GM12878 (cell line): Measurements from ENCODE around the gene TCF20. TPM values are rescaled to one million over a fixed set of nuclear protein-coding genes. Genes with fewer than 3 reads are reported as not detected.

Experiments
- ATAC-seq: fragments of 200-7000 bp; cut with Tn5 transposase; 3 replicates; pipeline ENCODE4 v1.9.1; 2020; ENCODE audit warnings: mild to moderate bottlenecking, moderate library complexity
- BruUV-seq: library from RNA; stranded (reverse); fragments of 400-500 nt; replicated peaks from 2 replicates; lab custom pipeline; 2021; lab: Mats Ljungman, UMichigan
- CTCF ChIA-PET: fragments of 300-600 bp; sonication (Branson Sonifier 250); formaldehyde crosslinking; extraction: SDS; loops from one replicate; lab custom pipeline; 2021; ENCODE audit warnings: inconsistent platforms; lab: Yijun Ruan, JAX
- POLR2A ChIA-PET: fragments of 350-600 bp; formaldehyde crosslinking; extraction: SDS; loops from one replicate; lab custom pipeline; 2021; ENCODE audit warnings: inconsistent platforms; lab: Charles Lee
- RAD21 ChIA-PET: fragments of 300-600 bp; sonication (Branson Sonifier 250); formaldehyde crosslinking; loops from one replicate; lab custom pipeline; 2023; ENCODE audit warnings: antibody characterized with exemption; ENCODE audit not compliant: unreplicated experiment; lab: Charles Lee
- SMC1A ChIA-PET: fragments of 300-600 bp; sonication (Branson Sonifier 250); formaldehyde crosslinking; loops from one replicate; lab custom pipeline; 2023; ENCODE audit not compliant: unreplicated experiment, uncharacterized antibody; lab: Charles Lee
- DNase-seq: peaks from one replicate; pipeline ENCODE4 v3.0.0-alpha.2; 2011; ENCODE audit warnings: low read depth, low spot score
- FAIRE-seq: peaks from 3 replicates; lab custom pipeline; 2011; peaks lifted over from hg19 to GRCh38; lab: Jason Lieb, UNC
- H2AFZ ChIP-seq: 2 replicates; pipeline ENCODE4 v1.6.0; 2011; ENCODE audit warnings: low read depth, low read length, control low read depth; ENCODE audit not compliant: control insufficient read depth
- H3K27ac ChIP-seq: 2 replicates; pipeline ENCODE4 v1.5.1; 2011; ENCODE audit warnings: control low read depth; ENCODE audit not compliant: control insufficient read depth, insufficient read depth
- H3K27me3 ChIP-seq, 2 experiments: replicated peaks in 1 of 2; 2 replicates each; pipeline versions ENCODE4 v1.6.0 to v1.6.1; 2011; ENCODE audit warnings: low read length in 1 of 2; ENCODE audit not compliant: control insufficient read depth in 2 of 2, insufficient read depth in 2 of 2
- H3K36me3 ChIP-seq, 2 experiments: 2 replicates each; pipeline ENCODE4 v1.5.1; 2011; ENCODE audit warnings: low read length in 1 of 2; ENCODE audit not compliant: control insufficient read depth in 2 of 2, insufficient read depth in 2 of 2
- H3K4me1 ChIP-seq: 2 replicates; pipeline ENCODE4 v1.6.1; 2011; ENCODE audit warnings: mild to moderate bottlenecking, low read length, moderate library complexity, mixed read lengths; ENCODE audit not compliant: control insufficient read depth, insufficient read depth
- H3K4me2 ChIP-seq: 2 replicates; pipeline ENCODE4 v1.6.0; 2011; ENCODE audit warnings: control low read depth; ENCODE audit not compliant: control insufficient read depth, insufficient read depth
- H3K4me3 ChIP-seq: fragments of 200-600 bp; sonication (generic); 2 replicates; pipeline ENCODE4 v1.5.1; 2016
- H3K79me2 ChIP-seq: 2 replicates; pipeline ENCODE4 v1.6.0; 2011; ENCODE audit warnings: low read length; ENCODE audit not compliant: control insufficient read depth, insufficient read depth
- H3K9ac ChIP-seq: 2 replicates; pipeline ENCODE4 v1.8.0; 2011; ENCODE audit warnings: low read length, control low read depth, mixed read lengths; ENCODE audit not compliant: control insufficient read depth, insufficient read depth
- H3K9me3 ChIP-seq: replicated peaks from 3 replicates; pipeline ENCODE4 v1.5.1; 2011; ENCODE audit warnings: mild to moderate bottlenecking, low read length; ENCODE audit not compliant: control insufficient read depth, insufficient read depth
- H4K20me1 ChIP-seq: 2 replicates; pipeline ENCODE4 v1.6.0; 2011; ENCODE audit not compliant: control insufficient read depth, insufficient read depth
- ATF7 ChIP-seq: fragments of 450-650 bp; IDR thresholded peaks from 2 replicates; pipeline ENCODE4 v1.6.1; 2016; ENCODE audit warnings: low read depth, mild to moderate bottlenecking
- BMI1 ChIP-seq: fragments of 450-650 bp; IDR thresholded peaks from 2 replicates; pipeline ENCODE4 v1.6.1; 2016; ENCODE audit warnings: mild to moderate bottlenecking, moderate library complexity, borderline replicate concordance
- CHD1 ChIP-seq: IDR thresholded peaks from 2 replicates; pipeline ENCODE4 v1.6.1; 2012; ENCODE audit warnings: low read depth, low read length, improper control_type of control experiment
- FOXM1 ChIP-seq: IDR thresholded peaks from 2 replicates; pipeline ENCODE4 v1.6.1; 2012; ENCODE audit warnings: low read depth, mild to moderate bottlenecking, inconsistent platforms, low read length, moderate library complexity
- KAT2A ChIP-seq: conservative IDR thresholded peaks from 2 replicates; pipeline ENCODE4 v1.6.1; 2011; ENCODE audit warnings: low read depth, low read length; ENCODE audit not compliant: control insufficient read depth
- LARP7 ChIP-seq: fragments of 450-650 bp; IDR thresholded peaks from 2 replicates; pipeline ENCODE4 v1.6.1; 2017; ENCODE audit warnings: mild to moderate bottlenecking
- NFIC ChIP-seq: IDR thresholded peaks from 2 replicates; pipeline ENCODE4 v1.6.1; 2012; ENCODE audit warnings: low read depth, mild to moderate bottlenecking, inconsistent platforms, low read length, moderate library complexity
- NR2C1 ChIP-seq: fragments of 450-650 bp; IDR thresholded peaks from 2 replicates; pipeline ENCODE4 v1.6.1; 2017; ENCODE audit warnings: antibody characterized with exemption, mild to moderate bottlenecking, moderate library complexity
- RAD51 ChIP-seq: fragments of 450-650 bp; IDR thresholded peaks from 2 replicates; pipeline ENCODE4 v1.6.1; 2016; ENCODE audit warnings: moderate library complexity, mild to moderate bottlenecking, inconsistent platforms
- SREBF2 ChIP-seq: IDR thresholded peaks from 2 replicates; pipeline ENCODE4 v1.6.1; 2012; ENCODE audit warnings: mild to moderate bottlenecking, low read length
- SUZ12 ChIP-seq: fragments of 200-600 bp; sonication (generic); IDR thresholded peaks from one replicate; pipeline ENCODE4 v1.6.1; 2018; ENCODE audit warnings: antibody characterized with exemption, mild to moderate bottlenecking; ENCODE audit not compliant: unreplicated experiment
- TCF7 ChIP-seq: IDR thresholded peaks from 2 replicates; pipeline ENCODE4 v1.6.1; 2014; ENCODE audit warnings: antibody characterized with exemption, borderline replicate concordance
- ZBED1 ChIP-seq: IDR thresholded peaks from 2 replicates; pipeline ENCODE4 v1.6.1; 2016; ENCODE audit warnings: borderline replicate concordance
- WGBS: methylation state at CpG from one replicate; pipeline ENCODE4 v1.1.6; 2016; ENCODE audit warnings: low lambda C conversion rate; ENCODE audit not compliant: insufficient replicate concordance, insufficient coverage; ENCODE audit errors: missing lambda C conversion rate; 5-methylcytosine and 5-hydroxymethylcytosine counted together
- in situ Hi-C: fragments of 300-500 bp; cut with MboI; formaldehyde crosslinking; loops from 9 replicates; pipeline ENCODE4 v1.14.3; 2018; ENCODE audit warnings: mixed read lengths
- intact Hi-C: fragments of 100-400 bp; cut with micrococcal nuclease; formaldehyde crosslinking; loops from one replicate; pipeline ENCODE4 v1.14.2; 2022; ENCODE audit not compliant: unreplicated experiment
- polyA plus RNA-seq, 11 experiments: library from polyadenylated mRNA; depleted of rRNA in 4 of 11; unstranded in 6 of 11; stranded (reverse) in 5 of 11; fragments of >200 nt; fragmentation: Nextera tagmentation in 4 of 11; fragmentation: Illumina TruSeq in 1 of 11; extraction: Ambion mirVana in 4 of 11; extraction: Trizol in 1 of 11; gene quantifications; 1 replicate in 1 of 11; 2 replicates in 10 of 11; pipeline versions ENCODE4 v1.2.1 to v1.2.3, GENCODE V29; 2011 to 2016; ENCODE audit warnings: inconsistent platforms in 2 of 11, missing spikeins in 2 of 11, low read depth in 1 of 11
- total RNA-seq, 4 experiments: library from RNA; depleted of rRNA in 3 of 4; stranded (reverse); fragments of >200 nt in 3 of 4; fragmentation: Illumina TruSeq in 1 of 4; extraction: Trizol in 1 of 4; gene quantifications; 2 replicates each; pipeline versions ENCODE4 v1.2.1 to v1.2.3, GENCODE V29; 2013 to 2021
- TF ChIP-seq, protein P1 (sequence below): fragments of 450-650 bp; formaldehyde crosslinking; IDR thresholded peaks from 2 replicates; pipeline ENCODE4 v1.4.0; 2020; ENCODE audit warnings: mild to moderate bottlenecking, moderate library complexity

TCF20 gene
- total and polyA plus RNA-seq, 10 of the 15 experiments (the other 5 are each of a cell fraction or from before 2014, with no cell fraction given): 0.64 to 52.9 (median 22.6) TPM

DNA sequence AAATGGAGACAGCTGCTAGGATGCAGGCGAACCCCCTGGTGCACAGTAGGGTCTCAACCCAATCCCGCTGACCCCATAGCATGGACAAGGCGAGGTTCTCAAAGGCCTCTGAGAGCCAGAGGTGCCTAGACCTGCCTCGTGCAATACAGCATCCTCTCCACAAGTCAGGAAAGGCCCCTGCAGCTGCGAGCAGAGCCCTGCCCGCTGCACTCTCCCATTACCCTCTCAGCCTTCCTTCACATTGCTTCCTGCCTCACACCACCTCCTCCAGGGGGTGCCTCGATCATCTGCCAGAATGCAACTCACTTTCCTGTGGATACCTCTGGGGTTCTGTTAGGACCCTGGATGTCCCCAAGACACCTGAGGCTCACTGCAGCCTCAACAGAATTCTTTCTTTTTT, 42.8 kb upstream of the TCF20 start:
- no peaks in the 10 kb centered on the region; a peak in 1 of 4 replicates for H3K27me3 ChIP-seq
- H3K4me1 ChIP-seq: peaks cover 4% of the 10 kb centered on the region
- H3K9ac ChIP-seq: no peak overlapping the region
- no peak overlapping the region for H3K27ac ChIP-seq
- WGBS: 33% methylated on average over 7 of the region's 7 CpGs
- intact Hi-C loops (no loop called here), in situ Hi-C loops (no loop called here)
- no peaks in the 10 kb centered on the region for H3K36me3 ChIP-seq
- no peak for FAIRE-seq
- DNase-seq: no peak
- ChIA-PET POLR2A (interaction anchor here (1.1 kb wide), 1 partner anchor 15 kb away, joined by 3 read pairs; no protein-coding TSS in a partner anchor), CTCF (interaction anchor here (1.1 to 2.2 kb wide), 7 partner anchors 15 to 330 kb away, joined by 3 to 14 read pairs (median 3); no protein-coding TSS in a partner anchor), SMC1A (interaction anchor here (0.6 to 1.9 kb wide), 4 partner anchors 17 to 143 kb away, joined by 3 to 12 read pairs (median 3); no protein-coding TSS in a partner anchor), RAD21 (interaction anchor here (0.8 to 3.6 kb wide), 8 partner anchors 8 to 222 kb away, joined by 3 to 19 read pairs (median 4); partner anchors contain the start of gene NDUFA6)
- no peak overlapping the region for H2AFZ ChIP-seq
- TF ChIP-seq KAT2A: no peak
- no peak for TF ChIP-seq NR2C1
- TF ChIP-seq RAD51: no peak
- TF ChIP-seq NFIC: no peak
- TF ChIP-seq TCF7: no peak
- no peak for TF ChIP-seq ATF7
- no peak for TF ChIP-seq SUZ12
- BruUV-seq: no TSS peak
- no peak for ATAC-seq
- H3K4me3 ChIP-seq: no peak overlapping the region
- H3K9me3 ChIP-seq: no peaks in the 10 kb centered on the region
- H3K79me2 ChIP-seq: no peaks in the 10 kb centered on the region
- H3K4me2 ChIP-seq: no peak overlapping the region
- H4K20me1 ChIP-seq: no peaks in the 10 kb centered on the region

DNA sequence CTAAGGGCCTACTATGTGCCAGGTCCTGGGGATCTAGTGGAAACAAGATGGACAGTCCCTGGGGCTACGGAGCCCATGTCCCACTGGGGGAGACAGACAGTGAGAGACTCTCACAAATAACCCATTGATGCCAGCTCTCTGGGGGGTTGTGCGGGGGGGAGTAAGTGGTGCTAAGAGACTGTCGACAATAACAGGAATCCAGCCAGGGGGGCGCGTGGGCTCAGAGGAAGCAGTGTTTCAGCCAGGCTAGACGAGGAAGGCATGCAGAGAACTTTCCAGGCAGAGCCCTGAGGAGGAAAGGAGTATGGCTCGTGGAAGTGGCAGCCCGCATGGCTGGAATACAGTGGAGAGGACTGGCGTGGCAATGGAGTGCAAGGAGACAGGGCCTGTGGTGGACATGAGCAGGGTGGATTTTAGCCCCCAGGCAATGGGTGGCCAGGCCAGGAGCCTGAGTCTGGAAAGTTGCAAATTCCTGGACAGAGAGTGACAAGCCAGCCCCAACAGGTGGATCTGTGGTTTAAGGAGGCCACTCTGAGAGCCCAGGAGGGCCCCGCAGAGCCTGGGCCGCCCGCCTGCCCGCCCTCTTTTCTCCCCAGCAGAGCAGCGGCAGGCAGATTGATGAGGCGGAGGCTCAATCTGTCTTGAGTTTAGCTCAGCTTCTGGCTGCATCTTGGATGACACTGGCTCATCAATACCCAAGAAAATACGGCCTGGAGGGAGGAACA, 40.0 kb upstream of the TCF20 start:
- Histone ChIP-seq H2AFZ (no peak overlapping the region), H3K27ac (no peak overlapping the region), H3K36me3 (no peaks in the 10 kb centered on the region), H3K4me1 (no peaks in the 10 kb centered on the region), H3K27me3 (no peaks in the 10 kb centered on the region; a peak in 2 of 4 replicates), H4K20me1 (no peaks in the 10 kb centered on the region), H3K4me3 (no peak overlapping the region), H3K9me3 (no peaks in the 10 kb centered on the region), H3K4me2 (no peak overlapping the region), H3K79me2 (no peaks in the 10 kb centered on the region), H3K9ac (no peak overlapping the region)
- intact Hi-C loops (no loop called here), in situ Hi-C loops (no loop called here)
- DNase-seq: no peak
- ChIA-PET RAD21 (no interaction called here), POLR2A (no interaction called here), SMC1A (no interaction called here), CTCF (no interaction called here)
- no peak for FAIRE-seq
- 58% methylated on average over 16 of the region's 16 CpGs for WGBS
- no TSS peak for BruUV-seq
- no peak for ATAC-seq
- TF ChIP-seq ZBED1 (no peak), BMI1 (no peak), CHD1 (no peak), FOXM1 (no peak), LARP7 (no peak), SREBF2 (no peak)
- TF ChIP-seq, protein P1, sequence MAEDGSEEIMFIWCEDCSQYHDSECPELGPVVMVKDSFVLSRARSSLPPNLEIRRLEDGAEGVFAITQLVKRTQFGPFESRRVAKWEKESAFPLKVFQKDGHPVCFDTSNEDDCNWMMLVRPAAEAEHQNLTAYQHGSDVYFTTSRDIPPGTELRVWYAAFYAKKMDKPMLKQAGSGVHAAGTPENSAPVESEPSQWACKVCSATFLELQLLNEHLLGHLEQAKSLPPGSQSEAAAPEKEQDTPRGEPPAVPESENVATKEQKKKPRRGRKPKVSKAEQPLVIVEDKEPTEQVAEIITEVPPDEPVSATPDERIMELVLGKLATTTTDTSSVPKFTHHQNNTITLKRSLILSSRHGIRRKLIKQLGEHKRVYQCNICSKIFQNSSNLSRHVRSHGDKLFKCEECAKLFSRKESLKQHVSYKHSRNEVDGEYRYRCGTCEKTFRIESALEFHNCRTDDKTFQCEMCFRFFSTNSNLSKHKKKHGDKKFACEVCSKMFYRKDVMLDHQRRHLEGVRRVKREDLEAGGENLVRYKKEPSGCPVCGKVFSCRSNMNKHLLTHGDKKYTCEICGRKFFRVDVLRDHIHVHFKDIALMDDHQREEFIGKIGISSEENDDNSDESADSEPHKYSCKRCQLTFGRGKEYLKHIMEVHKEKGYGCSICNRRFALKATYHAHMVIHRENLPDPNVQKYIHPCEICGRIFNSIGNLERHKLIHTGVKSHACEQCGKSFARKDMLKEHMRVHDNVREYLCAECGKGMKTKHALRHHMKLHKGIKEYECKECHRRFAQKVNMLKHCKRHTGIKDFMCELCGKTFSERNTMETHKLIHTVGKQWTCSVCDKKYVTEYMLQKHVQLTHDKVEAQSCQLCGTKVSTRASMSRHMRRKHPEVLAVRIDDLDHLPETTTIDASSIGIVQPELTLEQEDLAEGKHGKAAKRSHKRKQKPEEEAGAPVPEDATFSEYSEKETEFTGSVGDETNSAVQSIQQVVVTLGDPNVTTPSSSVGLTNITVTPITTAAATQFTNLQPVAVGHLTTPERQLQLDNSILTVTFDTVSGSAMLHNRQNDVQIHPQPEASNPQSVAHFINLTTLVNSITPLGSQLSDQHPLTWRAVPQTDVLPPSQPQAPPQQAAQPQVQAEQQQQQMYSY (CRISPR knock-in tag): no peak
